Progenitor cell of endocrine pancreas (in vitro differentiated cells): ENCODE data around the gene MRFAP1. TPM values are rescaled to one million over a fixed set of nuclear protein-coding genes. Genes with fewer than 3 reads are reported as not detected.
"Not testable (repeated sequence)": the region's sequence is repeated elsewhere in the genome, so short reads cannot be mapped to it uniquely, and the experiment has no call there.

Experiments
- DNase-seq: peaks from one replicate; pipeline ENCODE4 v3.0.0; 2021; ENCODE audit warnings: low spot score; ENCODE audit not compliant: unreplicated experiment
- H3K27ac Mint-ChIP-seq: 2 replicates; pipeline ENCODE4 v1.8.0; 2021; ENCODE audit warnings: mild to moderate bottlenecking, moderate library complexity, mixed read lengths
- H3K27me3 Mint-ChIP-seq: 2 replicates; pipeline ENCODE4 v1.8.0; 2021; ENCODE audit warnings: mixed read lengths
- H3K36me3 Mint-ChIP-seq: 2 replicates; pipeline ENCODE4 v1.8.0; 2022; ENCODE audit warnings: mixed read lengths; ENCODE audit not compliant: insufficient read depth
- H3K4me1 Mint-ChIP-seq: 2 replicates; pipeline ENCODE4 v1.8.0; 2021; ENCODE audit warnings: low read depth, mixed read lengths
- H3K4me3 Mint-ChIP-seq: 2 replicates; pipeline ENCODE4 v1.8.0; 2021; ENCODE audit warnings: low read depth, mild to moderate bottlenecking, moderate library complexity, mixed read lengths
- H3K9me3 Mint-ChIP-seq: 2 replicates; pipeline ENCODE4 v1.8.0; 2021; ENCODE audit warnings: low read depth, mixed read lengths
- total RNA-seq: library from RNA; stranded (reverse); gene quantifications from 2 replicates; pipeline ENCODE4 v1.2.1, GENCODE V29; 2021
- TF ChIP-seq, protein P1 (sequence below): fragments of 200-600 bp; sonication (generic); IDR thresholded peaks from one replicate; pipeline ENCODE4 v1.5.0; 2021; ENCODE audit warnings: antibody characterized with exemption, mild to moderate bottlenecking; ENCODE audit not compliant: unreplicated experiment

The MRFAP1 gene
- total RNA-seq, 1 donor from 2014 or later, result 223 TPM

DNA sequence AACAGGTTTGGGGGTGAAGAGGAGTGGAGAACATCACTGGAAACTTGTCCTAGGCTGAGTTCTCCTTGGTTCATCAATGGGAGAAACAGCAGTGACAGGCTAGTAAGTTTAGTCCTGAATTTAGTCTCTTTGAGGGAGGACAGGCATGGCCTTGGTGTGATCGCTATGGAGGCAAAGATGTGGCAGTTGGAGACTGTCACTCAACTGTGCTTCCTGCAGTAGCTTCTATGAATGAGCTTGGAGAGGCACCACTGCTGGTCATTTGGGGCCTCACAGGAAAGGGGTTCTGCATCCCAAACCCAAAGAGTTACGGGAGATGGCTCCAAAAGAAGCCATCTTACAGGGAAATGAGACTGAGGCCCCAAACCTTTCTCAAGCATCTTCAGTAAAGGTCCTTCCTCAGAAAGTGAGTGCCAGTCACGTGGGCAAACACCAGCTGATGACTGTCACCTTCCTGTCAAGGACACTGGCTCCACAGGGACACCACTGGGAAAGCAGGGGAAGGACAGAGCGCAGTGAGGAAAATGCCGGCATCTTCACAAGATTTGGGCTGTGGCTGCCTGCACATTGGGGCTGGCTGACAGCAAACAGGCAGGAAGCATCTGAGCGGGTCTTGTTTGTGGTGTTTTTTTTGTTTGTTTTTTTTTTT, 7.2 kb downstream of the MRFAP1 start:
- Mint-ChIP-seq H3K4me1 (peaks cover under 1% of the 10 kb centered on the region), H3K4me3 (no peak overlapping the region), H3K27me3 (no peaks in the 10 kb centered on the region), H3K27ac (no peak overlapping the region), H3K9me3 (no peaks in the 10 kb centered on the region), H3K36me3 (peaks cover 1% of the 10 kb centered on the region)
- TF ChIP-seq, protein P1, sequence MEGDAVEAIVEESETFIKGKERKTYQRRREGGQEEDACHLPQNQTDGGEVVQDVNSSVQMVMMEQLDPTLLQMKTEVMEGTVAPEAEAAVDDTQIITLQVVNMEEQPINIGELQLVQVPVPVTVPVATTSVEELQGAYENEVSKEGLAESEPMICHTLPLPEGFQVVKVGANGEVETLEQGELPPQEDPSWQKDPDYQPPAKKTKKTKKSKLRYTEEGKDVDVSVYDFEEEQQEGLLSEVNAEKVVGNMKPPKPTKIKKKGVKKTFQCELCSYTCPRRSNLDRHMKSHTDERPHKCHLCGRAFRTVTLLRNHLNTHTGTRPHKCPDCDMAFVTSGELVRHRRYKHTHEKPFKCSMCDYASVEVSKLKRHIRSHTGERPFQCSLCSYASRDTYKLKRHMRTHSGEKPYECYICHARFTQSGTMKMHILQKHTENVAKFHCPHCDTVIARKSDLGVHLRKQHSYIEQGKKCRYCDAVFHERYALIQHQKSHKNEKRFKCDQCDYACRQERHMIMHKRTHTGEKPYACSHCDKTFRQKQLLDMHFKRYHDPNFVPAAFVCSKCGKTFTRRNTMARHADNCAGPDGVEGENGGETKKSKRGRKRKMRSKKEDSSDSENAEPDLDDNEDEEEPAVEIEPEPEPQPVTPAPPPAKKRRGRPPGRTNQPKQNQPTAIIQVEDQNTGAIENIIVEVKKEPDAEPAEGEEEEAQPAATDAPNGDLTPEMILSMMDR, result no peak
- no peak for DNase-seq

DNA sequence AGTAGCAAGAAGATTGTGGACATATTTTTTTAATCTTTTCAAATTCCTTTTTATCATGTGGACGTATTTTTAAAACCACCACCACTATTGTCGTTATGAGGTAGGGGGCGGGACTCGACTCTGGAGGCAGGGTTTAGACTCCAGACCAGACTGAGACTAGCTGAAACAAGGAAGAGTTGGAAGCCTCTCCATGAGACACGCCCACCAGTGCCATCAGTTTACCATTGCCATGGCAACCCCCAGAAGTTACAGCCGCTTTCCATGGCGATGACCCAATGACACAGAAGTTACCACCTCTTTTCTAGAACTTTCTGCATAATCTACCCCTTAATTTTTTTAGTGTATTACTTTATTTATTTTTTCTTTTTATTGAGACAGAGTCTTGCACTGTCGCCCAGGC, 8.7 kb downstream of the MRFAP1 start:
- Mint-ChIP-seq H3K27me3 (no peaks in the 10 kb centered on the region), H3K4me3 (no peak overlapping the region), H3K4me1 (no peaks in the 10 kb centered on the region), H3K27ac (no peak overlapping the region), H3K9me3 (peaks cover 2% of the 10 kb centered on the region), H3K36me3 (no peaks in the 10 kb centered on the region)
- TF ChIP-seq, protein P1, result no peak
- no peak for DNase-seq

DNA sequence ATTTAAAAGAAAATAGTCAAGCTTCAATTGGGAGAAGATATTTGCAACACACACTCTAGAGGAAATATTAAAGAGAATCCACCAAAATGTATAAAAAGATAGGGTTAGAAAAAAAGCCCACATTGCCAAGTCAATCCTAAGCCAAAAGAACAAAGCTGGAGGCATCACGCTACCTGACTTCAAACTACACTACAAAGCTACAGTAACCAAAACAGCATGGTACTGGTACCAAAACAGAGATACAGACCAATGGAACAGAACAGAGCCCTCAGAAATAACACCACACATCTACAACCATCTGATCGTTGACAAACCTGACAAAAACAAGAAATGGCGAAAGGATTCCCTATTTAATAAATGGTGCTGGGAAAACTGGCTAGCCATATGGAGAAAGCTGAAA, 13.7 kb downstream of the MRFAP1 start:
- not testable (repeated sequence) for H3K4me1 Mint-ChIP-seq, DNase-seq, H3K4me3 Mint-ChIP-seq, H3K27me3 Mint-ChIP-seq, H3K27ac Mint-ChIP-seq, H3K9me3 Mint-ChIP-seq, H3K36me3 Mint-ChIP-seq

DNA sequence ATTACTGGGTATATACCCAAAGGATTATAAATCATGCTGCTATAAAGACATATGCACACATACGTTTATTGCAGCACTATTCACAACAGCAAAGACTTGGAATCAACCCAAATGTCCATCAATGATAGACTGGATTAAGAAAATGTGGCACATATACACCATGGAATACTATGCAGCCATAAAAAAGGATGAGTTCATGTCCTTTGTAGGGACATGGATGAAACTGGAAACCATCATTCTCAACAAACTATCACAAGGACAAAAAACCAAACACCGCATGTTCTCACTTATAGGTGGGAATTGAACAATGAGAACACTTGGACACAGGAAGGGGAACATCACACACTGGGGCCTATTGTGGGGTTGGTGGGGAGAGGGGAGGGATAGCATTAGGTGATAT, 14.8 kb downstream of the MRFAP1 start:
- not testable (repeated sequence) for H3K9me3 Mint-ChIP-seq, H3K4me1 Mint-ChIP-seq, H3K4me3 Mint-ChIP-seq, DNase-seq, H3K27ac Mint-ChIP-seq, H3K36me3 Mint-ChIP-seq
- H3K27me3 Mint-ChIP-seq, result peaks cover 17% of the 10 kb centered on the region

DNA sequence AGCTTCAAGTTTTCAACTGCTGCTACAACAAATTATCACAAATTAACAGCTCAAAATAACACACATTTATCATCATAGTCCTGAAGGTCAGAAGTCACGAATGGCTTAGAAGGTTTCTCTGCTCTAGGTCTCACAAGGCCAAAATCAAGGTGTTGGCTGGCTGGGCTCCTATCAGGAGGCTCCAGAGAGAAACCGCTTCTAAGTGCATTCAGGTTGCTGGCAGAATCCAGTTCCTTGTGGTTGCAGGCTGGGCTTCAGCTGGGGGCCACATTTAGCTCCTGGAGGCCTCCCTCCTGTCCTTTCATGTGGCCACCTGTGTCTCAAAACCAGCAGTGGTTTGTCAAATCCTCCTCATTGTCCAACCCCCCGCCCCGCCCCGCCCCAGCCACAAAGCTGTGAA, 15.4 kb downstream of the MRFAP1 start:
- peaks cover 19% of the 10 kb centered on the region for H3K27me3 Mint-ChIP-seq
- H3K4me3 Mint-ChIP-seq, result no peak overlapping the region
- no peaks in the 10 kb centered on the region for H3K36me3 Mint-ChIP-seq
- H3K4me1 Mint-ChIP-seq, result no peaks in the 10 kb centered on the region
- no peak overlapping the region for H3K27ac Mint-ChIP-seq
- peaks cover 3% of the 10 kb centered on the region for H3K9me3 Mint-ChIP-seq
- no peak for DNase-seq
- TF ChIP-seq, protein P1, result no peak

DNA sequence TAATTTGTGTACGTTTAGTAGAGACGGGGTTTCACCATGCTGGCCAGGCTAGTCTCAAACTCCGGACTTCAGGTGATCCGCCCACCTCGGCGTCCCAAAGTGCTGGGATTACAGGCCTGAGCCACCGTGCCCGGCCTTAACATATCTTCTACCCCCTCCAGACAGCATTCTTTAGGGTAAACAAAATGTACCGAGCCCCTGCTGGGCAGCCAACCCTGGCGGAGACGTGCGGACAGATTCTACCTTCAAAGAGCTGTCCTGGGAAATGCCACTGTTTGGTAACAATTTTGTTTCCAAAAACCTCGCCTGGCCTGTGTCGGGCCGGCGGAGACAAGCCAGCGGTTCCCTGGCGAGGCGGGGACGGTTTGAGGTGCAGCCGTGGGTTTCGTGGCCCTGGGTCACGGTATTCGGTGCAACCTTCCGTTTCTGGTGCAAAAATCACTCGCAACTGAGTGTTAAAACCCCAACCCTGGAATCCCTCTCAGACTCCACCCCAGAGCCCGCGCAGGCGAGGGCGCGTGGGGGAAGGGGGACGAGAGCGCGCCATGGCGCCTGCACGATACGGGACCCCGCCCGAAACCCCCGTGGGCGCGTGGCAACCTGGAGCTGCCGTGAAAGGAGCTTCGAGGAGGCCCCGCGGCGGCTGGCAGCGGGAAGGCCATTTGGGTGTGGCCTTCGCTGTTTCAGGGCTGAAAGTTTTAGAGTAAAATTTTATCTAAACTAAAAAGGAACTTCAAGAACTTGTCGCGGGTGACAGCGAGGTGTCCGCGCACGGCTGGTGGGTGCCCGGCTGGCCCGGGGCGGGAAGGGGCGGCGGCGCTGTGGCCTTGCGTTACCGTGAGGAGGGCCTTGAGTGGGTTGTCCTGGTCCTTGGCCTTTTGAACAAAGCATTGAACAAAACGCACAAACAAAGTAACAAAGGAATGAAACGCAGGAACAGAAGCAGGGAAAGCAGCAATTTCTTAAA, 17.0 kb downstream of the MRFAP1 start:
- no peak for DNase-seq
- Mint-ChIP-seq H3K4me1 (no peaks in the 10 kb centered on the region), H3K27ac (no peak overlapping the region), H3K4me3 (no peak overlapping the region), H3K36me3 (peaks cover 1% of the 10 kb centered on the region), H3K27me3 (peaks cover 25% of the 10 kb centered on the region), H3K9me3 (peaks cover 3% of the 10 kb centered on the region)
- TF ChIP-seq, protein P1, result no peak
